HG03139 (cell line): ENCODE data around the gene MAP3K1.
"Not testable (repeated sequence)": the region's sequence is repeated elsewhere in the genome, so short reads cannot be mapped to it uniquely, and the experiment has no call there.

Experiments used
- ATAC-seq: cut with Tn5 transposase; IDR thresholded peaks from one replicate; pipeline ENCODE4 v1.9.1; 2021; ENCODE audit not compliant: unreplicated experiment

The MAP3K1 gene

DNA sequence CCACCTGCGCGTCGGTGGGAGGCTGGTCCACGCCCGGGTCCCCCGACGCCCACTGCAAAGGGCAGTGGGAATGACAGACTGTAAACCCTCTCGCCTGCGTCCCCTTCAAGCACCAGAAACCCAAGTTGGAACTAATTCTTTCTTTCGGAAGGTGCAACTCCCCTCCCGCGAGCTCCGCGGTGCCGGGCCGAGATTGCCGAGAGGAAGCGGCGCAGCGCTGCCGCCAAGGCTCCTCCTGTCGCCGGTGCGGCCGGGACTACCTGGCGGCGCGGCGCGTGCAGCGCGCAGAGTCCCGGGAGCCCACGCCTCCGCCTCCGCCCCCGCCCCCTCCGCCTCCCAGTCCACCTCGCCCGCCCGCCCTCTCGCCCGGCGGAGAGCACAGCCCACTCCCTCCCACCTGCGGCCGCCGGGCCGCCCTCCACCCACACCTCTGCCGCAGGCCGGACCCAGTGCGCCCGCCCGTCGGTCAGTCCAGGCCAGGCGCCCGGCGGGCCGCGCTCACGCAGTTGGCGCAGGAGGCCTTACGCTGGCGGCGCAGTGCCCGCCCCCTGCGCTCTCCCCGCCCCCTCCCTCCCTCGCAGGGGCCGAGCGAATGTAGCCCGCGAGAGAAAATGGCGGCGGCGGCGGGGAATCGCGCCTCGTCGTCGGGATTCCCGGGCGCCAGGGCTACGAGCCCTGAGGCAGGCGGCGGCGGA is at the start of gene MAP3K1:
MAP3K1 (plus strand) TSS at position 587 of the 695 bp plus-strand sequence; CDS start at position 612, 25 bp downstream.
- ATAC-seq, result peak; percentile 45

DNA sequence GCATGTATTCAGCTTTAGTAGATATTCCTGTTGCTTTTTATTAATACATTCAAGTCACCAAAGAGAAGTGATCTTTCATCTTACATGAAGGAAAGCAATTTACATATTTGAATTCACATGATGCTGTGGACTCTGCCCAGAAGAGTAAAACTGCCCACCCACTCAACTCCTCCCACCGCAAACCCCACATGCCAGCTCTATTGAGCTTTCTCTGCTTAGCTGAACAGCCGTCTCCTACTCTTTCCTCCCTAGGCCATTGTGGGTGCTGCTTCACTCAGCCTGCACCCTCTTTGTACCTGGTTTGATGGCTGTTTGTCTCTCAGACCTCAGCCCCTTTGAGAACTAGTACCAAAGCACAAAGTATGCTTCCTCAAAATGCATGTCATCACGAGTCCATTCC is 48.4 kb upstream of the MAP3K1 start:
- no peak for ATAC-seq

DNA sequence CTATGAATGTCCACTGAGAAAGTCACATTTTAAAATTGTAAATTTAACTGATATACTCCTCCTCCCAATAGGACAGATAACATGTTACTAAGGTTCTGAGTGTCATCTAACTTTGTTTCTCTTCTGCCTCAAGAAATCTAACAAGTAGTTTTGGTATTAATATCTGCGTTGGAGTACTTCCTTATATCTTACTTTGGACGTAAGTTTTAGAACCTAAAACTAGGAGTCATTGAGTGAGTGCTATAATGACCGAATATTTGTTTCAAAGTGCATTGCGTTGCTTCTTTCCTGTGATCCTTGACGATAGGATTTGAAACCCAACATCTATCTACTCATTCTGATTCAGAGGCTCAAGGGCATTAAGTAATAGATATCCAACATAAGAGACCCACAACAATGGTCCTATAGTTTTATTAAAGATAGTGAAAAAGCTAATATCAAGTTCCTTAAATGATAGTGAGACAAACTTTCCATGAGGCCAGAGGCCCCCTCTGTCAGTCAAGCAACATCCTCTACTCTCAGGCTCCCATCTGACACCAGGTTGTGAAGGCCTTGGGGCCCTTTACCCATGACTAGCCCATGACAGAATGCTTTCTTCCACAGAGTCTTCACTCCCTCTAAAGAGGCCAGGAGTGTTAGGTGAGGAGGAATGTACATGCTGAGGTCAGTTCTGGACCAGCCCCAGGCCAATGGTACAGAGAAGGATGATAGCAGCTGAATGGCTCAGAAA is 45.3 kb upstream of the MAP3K1 start:
- no peak for ATAC-seq

DNA sequence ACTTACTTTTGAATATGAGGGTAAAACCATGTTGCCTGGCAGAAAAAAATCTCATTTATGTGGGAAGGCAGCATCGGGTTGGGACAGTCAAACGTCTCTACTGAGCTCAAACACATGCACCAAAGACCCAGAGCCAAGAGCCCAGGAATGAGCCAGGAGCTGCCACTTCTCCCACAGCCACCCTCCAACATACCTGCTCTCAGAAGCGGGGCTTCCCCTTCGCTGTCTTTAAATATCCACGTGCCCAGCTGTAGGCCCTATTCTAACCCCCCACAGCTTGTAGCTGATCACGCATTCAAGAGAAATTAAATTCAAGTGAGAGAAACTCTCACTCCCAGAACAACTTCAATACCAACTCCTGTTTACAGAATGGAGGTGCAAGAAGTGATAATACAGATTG is 42.6 kb upstream of the MAP3K1 start:
- ATAC-seq, result no peak

DNA sequence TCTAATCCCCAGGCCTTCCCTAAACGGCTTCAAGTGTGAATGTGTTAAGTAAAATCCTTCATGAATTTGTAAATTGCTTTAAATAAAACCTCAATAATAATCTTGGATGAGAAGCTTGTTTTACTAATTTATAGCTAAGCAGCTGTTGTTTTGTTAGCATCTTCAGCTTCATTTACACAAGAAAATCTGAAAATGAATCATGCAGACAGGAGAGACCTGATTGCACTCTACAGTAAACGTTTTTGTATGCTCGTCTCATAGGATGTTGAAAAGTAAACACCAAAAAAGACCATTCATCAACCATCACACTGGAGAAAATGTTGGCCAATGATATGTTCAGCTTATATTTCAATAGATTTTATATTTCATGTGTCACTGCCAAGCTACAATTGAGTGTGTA is 40.4 kb upstream of the MAP3K1 start:
- no peak for ATAC-seq

DNA sequence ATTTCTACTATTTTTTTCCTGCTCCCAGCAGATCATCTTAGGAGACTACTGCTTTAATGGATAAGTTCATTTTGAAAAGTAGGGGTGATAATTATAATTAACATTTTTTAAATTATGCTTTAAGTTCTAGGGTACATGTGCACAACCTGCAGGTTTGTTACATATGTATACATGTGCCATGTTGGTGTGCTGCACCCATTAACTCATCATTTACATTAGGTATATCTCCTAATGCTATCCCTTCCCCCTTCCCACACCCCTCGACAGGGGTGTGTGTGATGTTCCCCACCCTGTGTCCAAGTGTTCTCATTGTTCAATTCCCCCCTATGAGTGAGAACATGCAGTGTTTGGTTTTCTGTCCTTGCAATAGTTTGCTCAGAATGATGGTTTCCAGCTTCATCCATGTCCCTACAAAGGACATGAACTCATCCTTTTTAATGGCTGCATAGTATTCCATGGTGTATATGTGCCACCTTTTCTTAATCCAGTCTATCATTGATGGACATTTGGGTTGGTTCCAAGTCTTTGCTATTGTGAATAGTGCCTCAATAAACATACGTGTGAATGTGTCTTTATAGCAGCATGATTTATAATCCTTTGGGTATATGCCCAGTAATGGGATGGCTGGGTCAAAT is 39.0 kb upstream of the MAP3K1 start:
- ATAC-seq, result not testable (repeated sequence)

DNA sequence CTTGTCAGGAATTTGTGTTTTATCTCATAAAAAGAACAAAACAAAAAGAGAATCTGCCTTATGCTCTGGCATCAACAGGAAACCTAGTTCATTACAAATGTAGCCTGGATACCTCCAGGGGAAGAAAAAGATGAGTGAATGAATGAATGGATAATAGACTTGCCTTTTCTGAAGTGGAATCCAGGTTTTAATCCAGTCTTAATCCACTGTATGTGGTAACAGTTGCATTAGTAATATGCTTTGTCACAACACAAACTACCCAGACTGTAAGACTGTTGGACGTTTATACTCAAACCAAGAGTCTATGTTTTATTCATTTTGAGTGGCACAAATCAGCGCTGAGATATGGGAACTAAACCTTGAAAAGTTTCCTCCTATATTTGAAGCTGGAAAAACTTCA is 32.1 kb upstream of the MAP3K1 start:
- no peak for ATAC-seq

DNA sequence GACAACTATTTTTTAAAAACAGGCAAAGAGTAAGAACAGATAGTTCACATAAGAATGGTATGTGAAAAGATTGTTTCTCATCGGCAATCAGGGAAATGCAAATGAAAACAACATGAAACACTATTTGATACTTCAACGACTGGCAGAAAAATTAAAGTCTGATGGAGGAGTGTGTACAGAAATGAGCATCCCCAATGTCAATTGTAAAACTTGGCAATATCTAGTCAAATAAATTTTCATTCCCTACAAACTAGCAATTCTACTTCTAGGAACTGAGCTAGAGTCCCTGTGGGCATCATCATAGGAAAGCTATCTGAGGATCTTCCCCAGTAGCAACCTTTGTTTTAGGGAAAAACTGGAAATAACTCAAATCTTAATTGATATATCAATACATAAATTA is 29.0 kb upstream of the MAP3K1 start:
- ATAC-seq, result no peak

DNA sequence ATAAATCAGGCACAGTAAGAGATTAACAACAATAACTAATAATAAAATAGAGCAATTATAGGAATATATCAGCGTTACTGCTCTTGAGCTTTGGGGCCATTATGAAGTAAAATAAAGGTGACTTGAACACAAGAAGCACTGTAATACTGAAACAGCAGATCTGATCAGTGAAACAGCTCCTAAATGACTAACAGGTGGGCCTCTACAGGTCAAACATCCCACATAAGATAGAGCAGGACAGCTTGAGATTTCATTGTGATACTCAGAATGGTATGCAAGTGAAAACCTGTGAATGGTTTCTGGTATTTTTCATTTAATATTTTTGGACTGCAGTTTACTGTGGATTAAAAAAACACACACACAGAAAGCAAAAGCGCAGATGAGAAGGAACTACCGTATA is 24.0 kb upstream of the MAP3K1 start:
- no peak for ATAC-seq

DNA sequence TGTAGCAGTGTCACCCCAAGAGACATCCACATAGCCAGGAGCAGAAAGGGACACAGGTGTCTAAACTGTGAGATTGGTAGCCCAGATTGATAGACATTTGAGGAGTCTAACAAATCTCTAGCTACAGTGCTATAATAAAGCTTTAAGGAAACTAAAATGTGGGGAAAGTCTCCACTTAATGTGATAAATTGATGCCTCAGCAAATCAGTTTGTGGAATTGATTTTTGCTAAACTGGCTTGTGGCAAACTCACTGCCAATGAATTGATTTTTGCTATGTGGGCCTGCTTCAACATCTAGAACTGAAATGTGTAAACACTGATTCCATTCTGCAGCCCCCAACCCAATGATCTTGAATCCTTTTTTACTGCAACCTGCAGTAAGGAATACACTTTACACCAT is 16.8 kb upstream of the MAP3K1 start:
- no peak for ATAC-seq

DNA sequence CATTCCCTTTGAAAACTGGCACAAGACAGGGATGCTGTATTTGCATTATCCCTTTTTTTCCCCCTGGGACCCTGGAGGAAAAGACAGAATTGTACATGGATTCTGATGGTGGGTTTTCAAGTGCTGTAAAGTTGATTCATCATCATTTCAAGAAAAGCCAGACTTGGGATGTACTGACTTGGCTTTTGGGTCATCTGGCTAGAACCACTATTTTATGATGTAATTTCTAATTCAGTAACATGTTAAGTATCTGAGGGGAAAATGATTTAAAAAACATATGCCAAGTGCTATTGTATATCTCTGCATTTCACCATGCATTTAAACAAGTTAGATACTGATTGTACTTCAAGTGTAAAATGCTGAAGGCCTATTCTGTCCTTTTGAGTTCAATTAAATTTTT is 15.2 kb upstream of the MAP3K1 start:
- no peak for ATAC-seq

DNA sequence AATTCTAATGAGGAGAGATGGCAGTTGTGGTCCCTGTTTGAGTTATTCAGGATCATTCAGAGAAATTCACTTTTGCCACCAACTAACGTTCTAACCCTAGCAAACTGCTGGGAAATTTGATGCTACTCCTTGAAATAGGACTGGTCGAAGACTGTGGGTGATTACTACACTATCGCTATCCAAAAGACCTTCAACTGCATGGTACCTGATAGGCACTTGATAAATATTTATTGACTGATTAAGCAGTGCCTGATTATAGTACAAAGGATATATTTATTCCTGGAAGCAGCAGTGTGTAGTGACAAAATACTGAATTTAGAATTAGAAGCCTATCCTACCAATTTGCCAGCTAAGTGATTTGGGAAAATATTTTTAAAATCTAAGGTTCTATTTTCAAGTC is 14.1 kb upstream of the MAP3K1 start:
- ATAC-seq, result no peak

DNA sequence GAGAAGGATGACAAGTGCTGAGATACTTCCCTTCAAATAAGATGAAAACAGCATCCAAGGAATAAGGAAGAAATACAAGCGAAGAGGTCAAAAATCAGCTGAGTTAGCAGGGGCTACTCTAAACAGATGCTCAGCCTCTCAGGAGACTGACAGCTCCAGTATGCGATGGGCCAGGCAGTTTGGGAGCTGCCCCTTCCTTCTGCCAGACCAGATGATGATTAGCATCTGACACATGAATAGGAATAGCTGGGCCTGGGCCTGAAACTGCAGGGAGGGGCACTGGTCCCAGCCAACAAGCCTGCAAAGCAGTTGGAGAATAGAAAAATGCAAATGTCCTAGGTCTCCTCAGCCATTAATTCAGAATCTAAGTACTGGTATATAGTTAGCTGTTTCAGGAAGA is 13.1 kb upstream of the MAP3K1 start:
- no peak for ATAC-seq

DNA sequence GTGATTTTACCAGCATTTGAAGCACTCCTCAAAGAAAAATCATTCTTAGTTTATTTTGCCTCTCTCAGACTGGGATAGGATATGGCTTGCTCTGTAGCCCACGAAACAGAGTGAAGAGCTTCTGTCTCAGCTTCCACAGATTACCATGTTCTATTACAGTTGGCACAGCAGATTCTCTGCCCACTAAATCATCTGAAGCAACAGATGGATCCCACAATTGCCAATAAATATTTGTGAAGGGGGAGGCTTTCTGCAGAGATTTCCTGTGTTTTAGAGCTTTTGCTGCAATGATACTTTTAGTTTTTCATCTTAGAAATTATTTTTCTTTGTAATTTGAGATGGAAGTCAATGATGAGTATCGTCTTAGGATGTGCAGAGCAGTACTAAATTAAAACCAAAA is 12.3 kb upstream of the MAP3K1 start:
- ATAC-seq, result no peak

DNA sequence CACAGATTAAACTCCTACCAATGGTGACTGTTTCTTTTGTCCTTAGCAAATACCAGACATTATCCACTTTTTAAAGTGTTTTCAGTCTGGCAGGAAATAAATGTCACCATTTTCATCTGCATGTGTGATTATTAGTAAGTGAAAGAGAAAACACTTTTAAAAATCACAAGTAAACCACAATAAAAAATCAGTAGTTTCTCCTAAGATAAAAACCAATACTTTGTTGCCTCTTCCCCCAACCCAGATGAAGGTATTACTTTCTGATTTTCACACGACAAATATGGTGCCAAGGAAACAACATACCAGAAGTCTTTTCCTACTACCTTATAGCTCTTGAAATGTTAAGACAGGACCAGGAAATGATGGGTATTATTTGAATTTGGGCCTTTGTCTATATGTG is 11.5 kb upstream of the MAP3K1 start:
- ATAC-seq, result no peak

DNA sequence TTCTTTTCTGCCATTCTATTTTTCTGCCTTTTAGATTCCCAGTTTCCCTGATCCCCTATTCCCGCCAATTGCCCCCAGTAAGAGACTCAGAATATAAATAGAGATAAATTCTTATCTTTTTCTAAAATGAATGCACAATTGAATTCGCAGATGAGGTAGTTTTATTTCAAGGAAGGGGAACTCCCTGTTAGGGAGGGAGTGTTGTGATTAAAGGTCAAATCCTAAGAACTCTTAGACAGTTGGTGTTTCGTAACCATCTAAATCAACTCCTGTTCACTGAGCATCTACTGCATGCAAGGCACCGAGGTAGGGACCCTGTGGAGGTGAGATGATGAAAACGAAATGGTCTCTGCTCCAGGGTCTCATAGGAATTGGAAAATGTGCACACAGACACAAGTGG is 7.7 kb upstream of the MAP3K1 start:
- no peak for ATAC-seq

DNA sequence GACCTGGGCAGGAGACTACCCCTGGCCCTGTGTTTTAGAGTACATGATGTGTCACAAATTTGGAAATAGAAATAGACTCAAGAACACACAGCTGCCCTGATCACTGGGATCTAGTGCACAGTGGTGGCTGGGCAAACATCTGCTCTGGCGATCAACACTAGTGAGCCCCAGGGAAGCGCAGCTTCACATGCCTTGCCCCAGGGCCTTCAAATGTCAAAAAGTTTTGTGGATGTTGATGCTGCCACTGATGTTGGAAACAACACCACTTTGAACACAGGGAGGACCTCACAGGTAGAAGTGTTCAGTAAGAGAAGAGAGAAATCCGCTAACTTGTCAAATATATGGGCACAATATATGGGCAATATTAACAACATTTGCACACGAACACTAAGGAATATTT is 7.1 kb upstream of the MAP3K1 start:
- ATAC-seq, result no peak

DNA sequence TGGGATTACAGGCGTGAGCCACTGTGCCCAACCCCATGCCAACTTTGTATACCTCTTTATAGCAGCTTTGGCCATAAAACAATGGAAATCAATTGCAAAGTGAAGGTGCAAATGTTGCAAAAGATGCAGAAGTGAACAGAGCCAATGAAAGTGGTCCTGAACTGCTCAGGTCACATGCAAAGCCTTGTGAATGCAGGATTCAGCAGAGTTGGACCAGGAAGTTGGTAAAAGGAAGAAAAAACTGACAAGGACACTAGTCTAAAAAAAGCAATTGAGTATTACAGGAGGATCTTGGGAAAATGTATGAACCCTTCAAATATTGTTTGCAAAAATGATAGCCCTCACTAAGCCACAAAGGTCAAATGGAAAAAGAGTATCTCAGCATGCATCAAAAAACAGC is 4.5 kb upstream of the MAP3K1 start:
- ATAC-seq, result no peak

DNA sequence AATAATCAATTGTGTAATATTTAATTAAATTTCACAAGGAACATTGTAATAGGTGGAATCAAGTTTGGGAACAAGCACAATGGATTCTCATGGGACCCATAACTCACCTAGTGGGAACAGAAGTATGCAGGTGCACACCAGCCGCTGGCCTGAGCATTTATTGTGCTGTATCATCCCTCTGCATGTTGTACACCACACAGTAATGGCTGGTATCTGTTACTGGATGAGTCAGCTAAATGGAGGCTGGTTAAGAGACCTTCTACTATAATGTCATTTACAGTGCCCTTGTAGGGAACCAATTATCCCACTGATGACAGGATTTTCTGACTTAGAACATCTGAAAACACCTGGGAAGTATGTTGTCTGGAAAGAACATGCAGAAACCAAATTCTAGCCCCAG is 3.2 kb upstream of the MAP3K1 start:
- no peak for ATAC-seq

DNA sequence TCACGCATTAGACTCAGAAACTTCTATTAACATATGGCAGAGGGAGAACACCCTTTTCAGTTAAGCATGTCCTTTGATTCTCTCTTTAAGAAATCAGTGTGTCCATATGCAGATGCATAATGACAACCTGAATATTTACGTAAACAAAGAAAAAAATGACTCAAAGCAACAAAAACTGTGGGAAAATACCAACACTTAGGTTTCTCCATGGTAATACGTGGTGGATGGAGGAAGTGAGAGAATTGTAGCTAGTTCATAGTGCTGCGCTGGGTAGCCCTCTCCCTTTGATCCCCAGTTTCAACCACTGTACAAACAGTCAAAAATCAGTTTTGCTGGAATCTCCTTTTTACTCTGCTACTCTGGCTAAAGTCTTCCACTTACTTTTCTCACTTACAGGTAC is 2.0 kb upstream of the MAP3K1 start:
- no peak for ATAC-seq

DNA sequence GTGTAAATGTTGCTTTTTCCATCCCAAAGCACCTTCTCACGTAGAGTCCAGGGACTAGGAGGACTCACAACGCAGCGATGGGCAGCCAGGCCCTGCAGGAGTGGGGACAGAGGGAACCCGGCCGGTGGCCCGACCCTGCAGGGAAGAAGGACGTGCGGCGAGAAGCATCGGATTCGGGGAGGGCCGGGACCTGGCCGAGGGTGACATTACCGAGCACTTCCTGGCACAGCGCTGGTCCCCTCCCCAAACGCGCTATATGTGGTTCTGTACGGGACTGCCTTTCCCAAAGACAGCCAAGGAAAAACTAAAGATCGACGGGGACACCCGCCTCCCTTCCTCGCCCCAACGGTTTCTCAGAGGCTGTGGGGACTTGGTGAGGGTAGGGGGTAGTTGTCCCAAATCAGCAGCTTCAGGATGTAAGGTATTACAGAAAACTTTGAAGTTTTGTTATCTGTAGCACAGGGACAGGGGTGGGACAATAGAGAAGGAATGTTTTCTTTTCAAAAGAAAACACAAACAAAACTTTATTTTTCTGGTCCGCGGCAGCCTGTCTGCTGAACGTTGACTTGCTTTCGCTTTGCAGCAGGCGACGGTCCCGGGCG is 887 bp upstream of the MAP3K1 start:
- ATAC-seq, result no peak
